Cerebellar cortex (tissue), 1 donor: ENCODE results near the gene MFSD2B.

Experiments
- DNase-seq: peaks from one replicate; pipeline ENCODE4 v3.0.0-alpha.2; 2015; ENCODE audit warnings: low spot score

MFSD2B gene

DNA sequence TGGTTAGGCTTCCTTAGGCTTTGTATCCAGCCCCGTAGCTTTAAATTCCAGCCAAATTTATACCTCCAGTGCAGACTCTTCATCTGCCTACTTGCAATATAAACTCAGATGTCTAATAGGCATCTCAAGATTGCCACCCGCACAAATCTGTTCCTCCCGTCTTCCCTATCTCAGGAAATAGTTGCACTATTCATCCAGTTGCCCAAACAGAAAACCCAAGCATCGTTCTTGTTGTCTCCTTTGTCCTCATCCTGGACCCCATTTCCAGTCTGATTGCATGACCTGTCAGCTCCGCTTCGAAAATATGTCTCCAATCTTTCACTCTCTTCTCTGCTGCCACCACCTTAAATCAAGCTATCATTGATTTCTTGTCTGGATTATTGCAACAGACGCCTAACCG is 41.9 kb downstream of the MFSD2B start:
- peak; percentile 42 for DNase-seq

DNA sequence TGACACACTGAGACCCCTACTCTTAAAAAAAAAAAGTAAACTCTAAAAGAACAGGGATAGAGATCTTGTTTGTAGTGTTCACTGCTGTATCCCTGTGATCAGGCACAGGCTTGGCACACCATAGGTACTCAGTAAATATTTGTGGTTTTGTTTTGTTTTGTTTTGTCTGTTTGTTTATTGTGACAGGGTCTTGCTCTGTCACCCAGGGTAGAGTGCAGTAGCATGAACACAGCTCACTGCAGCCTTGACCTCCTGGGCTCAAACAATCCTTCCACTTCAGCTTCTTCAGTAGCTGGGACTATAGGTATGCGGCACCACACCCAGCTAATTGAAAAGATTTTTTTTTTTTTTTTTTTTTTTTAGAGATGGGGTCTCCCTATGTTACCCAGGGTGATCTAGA is 43.1 kb downstream of the MFSD2B start:
- no peak for DNase-seq

DNA sequence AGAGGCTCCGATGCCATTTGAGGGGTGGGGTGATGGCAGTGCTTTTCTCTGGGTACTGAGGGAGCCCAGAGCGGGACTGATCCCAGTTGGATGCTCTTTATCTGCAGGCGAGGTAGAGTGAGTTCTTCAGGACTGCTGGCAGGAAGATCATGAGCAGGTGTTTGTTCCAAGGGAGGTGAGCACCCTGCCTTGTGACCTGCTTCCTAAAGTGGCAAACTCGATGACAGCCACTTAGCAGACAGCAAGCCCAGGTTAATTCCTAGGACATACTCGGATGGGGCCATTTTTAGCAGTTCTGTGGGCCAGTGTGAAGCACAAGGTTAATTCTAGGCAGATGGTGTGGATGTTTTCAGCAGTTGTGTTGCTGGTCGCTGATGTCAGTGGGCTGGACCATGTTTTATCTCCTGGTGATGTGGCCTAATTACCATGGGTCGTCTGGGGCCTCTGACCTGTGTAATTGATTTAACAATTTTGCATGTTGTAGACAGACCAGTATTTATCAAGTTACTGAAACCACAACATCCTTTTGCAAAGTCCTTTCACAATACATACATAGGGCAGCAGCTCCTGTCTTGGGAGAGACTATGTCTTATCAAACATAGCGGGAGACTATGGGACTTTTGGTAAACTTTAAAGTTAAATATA is 44.6 kb downstream of the MFSD2B start:
- peak; percentile 67 for DNase-seq

DNA sequence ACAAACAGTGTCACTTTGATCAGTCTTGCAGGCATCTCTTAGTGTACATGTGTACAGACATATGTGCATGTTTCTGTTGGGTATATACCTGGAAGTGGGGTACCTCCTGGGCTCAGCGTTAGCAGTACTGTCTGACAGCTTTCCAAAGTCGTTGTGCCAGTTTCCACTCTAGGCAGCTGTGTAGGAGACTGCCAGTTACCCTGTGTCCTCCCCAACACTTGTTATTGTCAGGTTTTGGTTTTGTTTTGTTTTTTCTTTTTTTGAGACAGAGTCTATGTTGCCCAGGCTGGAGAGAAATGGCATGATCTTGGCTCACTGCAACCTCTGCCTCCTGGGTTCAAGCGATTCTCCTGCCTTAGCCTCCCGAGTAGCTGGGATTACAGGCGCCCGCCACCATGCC is 45.9 kb downstream of the MFSD2B start:
- DNase-seq: no peak

DNA sequence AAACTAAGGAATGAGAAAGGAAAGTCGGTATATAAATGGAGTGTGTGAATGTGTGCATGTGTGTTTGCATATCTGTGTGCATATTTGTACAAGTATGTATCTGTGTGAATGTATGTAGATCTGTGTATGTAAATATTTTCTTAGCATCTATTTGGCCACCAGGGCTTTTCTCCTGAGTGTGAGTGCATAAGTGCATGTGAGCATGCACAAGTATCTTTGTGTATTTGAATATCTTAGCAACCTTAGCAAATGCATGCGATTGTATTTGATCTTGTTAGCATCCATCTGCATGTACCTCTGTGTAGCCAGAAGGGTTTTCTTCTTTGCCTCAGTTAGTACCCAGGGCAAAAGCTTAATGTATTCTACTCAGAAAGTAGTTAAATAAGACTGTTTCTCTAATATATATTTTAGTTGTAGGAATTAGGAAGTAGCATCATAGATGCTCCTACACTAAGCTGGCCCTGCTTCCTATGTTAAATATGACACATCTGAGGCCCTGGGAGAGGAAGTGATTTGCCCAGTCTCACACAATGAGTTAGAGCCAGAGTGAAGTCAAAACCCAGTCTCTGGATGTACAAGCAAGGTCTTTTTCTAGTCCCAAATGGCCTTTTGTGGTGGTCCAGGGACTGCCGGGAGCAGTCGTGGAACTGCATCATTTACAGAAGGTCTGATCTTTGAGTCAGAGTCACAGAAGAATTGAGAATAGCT is 48.8 kb downstream of the MFSD2B start:
- no peak for DNase-seq

DNA sequence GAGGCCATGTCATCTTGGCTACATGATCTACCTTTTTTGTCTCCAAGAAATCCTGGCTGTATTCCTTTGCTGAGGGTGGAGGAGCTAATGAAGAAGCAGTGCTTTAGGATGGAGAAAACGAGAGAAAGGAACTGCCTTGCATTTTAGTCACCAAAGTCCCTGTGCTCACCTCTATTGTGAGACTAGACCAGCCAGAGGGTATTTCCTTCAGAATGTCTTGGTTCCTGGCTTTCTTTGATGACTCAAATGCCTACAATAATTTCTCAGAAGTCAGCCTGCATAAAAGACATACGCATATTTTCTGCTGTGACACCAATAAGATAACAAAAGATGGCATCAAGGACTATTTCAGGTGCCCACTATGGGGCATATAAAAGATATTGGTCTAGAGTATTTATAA is 55.5 kb downstream of the MFSD2B start:
- DNase-seq: no peak

DNA sequence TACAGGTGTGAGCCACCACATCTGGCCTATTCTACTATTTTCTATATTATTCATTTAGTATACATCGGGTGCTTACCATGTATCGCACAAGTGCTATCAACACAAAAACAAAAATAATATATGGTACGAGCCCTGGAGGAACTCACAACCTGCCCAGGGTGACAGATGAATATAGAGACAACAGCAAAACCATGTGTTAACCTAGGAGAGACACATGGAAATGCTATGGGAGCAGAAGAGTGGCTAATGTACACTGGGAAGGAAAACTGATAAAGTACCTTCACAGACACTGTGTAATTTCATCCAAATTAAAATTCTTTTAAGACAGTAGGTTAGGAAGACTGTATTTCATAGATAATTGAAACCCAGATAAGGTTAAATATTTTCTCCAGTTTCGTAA is 62.4 kb downstream of the MFSD2B start:
- no peak for DNase-seq

DNA sequence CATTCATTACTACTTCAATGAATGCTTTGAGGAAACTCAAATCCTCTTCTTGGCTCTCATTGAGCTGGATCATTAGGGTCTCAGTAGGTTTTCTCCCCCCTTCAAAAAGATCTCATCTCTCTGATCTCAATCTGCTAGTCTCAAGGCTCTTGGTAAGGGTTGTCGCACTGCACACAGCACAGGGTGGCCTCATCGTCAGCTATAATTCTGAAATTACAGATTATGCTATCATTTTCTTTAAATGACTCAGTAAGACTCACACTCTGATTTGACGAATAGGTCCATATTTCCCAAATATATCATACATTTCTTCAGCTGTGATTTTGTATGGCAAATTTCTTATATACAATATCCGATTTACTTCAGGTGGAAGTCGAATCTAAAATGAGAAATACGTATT is 63.9 kb downstream of the MFSD2B start:
- no peak for DNase-seq

DNA sequence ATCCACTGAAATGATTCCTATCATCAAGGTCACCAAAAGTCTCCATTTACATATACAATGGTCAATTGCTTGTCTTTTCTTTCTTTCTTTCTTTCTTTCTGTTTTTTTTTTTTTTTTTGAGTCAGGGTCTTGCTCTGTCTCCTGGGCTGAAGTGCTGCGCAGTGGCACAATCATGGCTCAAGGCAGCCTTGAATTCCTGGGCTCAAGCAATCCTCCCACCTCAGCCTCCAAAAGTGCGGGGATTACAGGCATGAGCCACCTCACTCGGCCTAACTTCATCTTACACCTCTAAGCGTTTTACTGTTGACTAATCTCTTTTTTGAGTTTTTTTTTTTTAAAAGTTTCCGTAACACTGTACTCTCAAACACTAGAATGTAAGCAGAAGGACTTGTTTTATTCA is 65.4 kb downstream of the MFSD2B start:
- no peak for DNase-seq
